K562 (cell line): ENCODE results near the gene IL3RA. TPM values are rescaled to one million over a fixed set of nuclear protein-coding genes. Genes with fewer than 3 reads are reported as not detected.

ENCODE experiments used
- ATAC-seq: fragments of 200-7000 bp; cut with Tn5 transposase; 3 replicates; pipeline ENCODE4 v1.9.1; 2020; ENCODE audit warnings: moderate library complexity
- BruUV-seq: library from RNA; stranded (reverse); fragments of 400-500 nt; replicated peaks from 2 replicates; lab custom pipeline; 2021; lab: Mats Ljungman, UMichigan
- CTCF ChIA-PET: fragments of 300-600 bp; formaldehyde crosslinking; extraction: SDS; loops from one replicate; lab custom pipeline; 2021; ENCODE audit warnings: low intra/inter-chr PET ratio; lab: Yijun Ruan, JAX
- POLR2A ChIA-PET: fragments of 300-600, 350-650 bp; sonication (Branson Sonifier 250); formaldehyde crosslinking; extraction: SDS; loops from one replicate; lab custom pipeline; 2021; ENCODE audit warnings: antibody characterized with exemption, inconsistent platforms; lab: Yijun Ruan, JAX
- DNase-seq, 4 experiments: peaks; one replicate each; pipeline versions ENCODE4 v3.0.0 to v3.0.0-alpha.2; 2011 to 2018; ENCODE audit warnings: low spot score in 3 of 4, mixed read lengths in 3 of 4; ENCODE audit errors: extremely low read depth in 1 of 4
- FAIRE-seq: peaks from 2 replicates; lab custom pipeline; 2011; peaks lifted over from hg19 to GRCh38; lab: Jason Lieb, UNC
- H2AFZ ChIP-seq: 2 replicates; pipeline ENCODE4 v1.6.0; 2011; ENCODE audit warnings: low read depth, low read length, control low read depth, inconsistent platforms
- H3K27ac ChIP-seq: fragments of 200-600 bp; 3 replicates; pipeline ENCODE4 v1.8.0; 2011; ENCODE audit warnings: low read depth, mild to moderate bottlenecking, control low read depth, inconsistent platforms, low read length, moderate library complexity, mixed read lengths; ENCODE audit errors: extremely low read depth
- H3K27me3 ChIP-seq, 2 experiments: fragments of 300-600 bp in 1 of 2; 2 replicates in 1 of 2; 3 replicates in 1 of 2; pipeline versions ENCODE4 v1.6.0 to v1.8.0; 2011; ENCODE audit warnings: inconsistent platforms in 2 of 2, low read length in 2 of 2, mild to moderate bottlenecking in 1 of 2, mixed read lengths in 1 of 2, moderate library complexity in 1 of 2; ENCODE audit not compliant: control insufficient read depth in 2 of 2, insufficient read depth in 2 of 2
- H3K36me3 ChIP-seq: fragments of 300-600 bp; 3 replicates; pipeline ENCODE4 v1.8.0; 2011; ENCODE audit warnings: mild to moderate bottlenecking, low read length, inconsistent platforms; ENCODE audit not compliant: control insufficient read depth, insufficient read depth
- H3K4me1 ChIP-seq, 2 experiments: fragments of 200-600 bp in 1 of 2; replicated peaks in 1 of 2; 2 replicates in 1 of 2; 3 replicates in 1 of 2; pipeline versions ENCODE4 v1.5.1 to v1.8.0; 2011; ENCODE audit warnings: inconsistent platforms in 2 of 2, low read length in 2 of 2, mild to moderate bottlenecking in 1 of 2, mixed read lengths in 1 of 2, moderate library complexity in 1 of 2; ENCODE audit not compliant: control insufficient read depth in 2 of 2, insufficient read depth in 2 of 2
- H3K4me2 ChIP-seq: 2 replicates; pipeline ENCODE4 v1.6.1; 2011; ENCODE audit warnings: low read length, control low read depth, inconsistent platforms, mixed read lengths; ENCODE audit not compliant: insufficient read depth
- H3K4me3 ChIP-seq: fragments of 200-600 bp; sonication (generic), shearing (Covaris generic); 2 replicates; pipeline ENCODE4 v1.5.1; 2016; ENCODE audit warnings: control low read depth, inconsistent platforms
- H3K79me2 ChIP-seq: fragments of 200-600 bp; 3 replicates; pipeline ENCODE4 v1.8.0; 2011; ENCODE audit warnings: low read length, inconsistent platforms; ENCODE audit not compliant: control insufficient read depth, insufficient read depth
- H3K9ac ChIP-seq, 2 experiments: 2 replicates each; pipeline versions ENCODE4 v1.6.0 to v1.6.1; 2011; ENCODE audit warnings: low read depth in 2 of 2, low read length in 2 of 2, control low read depth in 1 of 2, inconsistent platforms in 1 of 2, mild to moderate bottlenecking in 1 of 2, mixed read lengths in 1 of 2; ENCODE audit not compliant: insufficient read depth in 1 of 2
- H3K9me1 ChIP-seq: one replicate; pipeline ENCODE4 v1.6.0; 2011; ENCODE audit warnings: inconsistent platforms, mild to moderate bottlenecking, low read length, moderate library complexity; ENCODE audit not compliant: control insufficient read depth, insufficient read depth
- H3K9me3 ChIP-seq: replicated peaks from 2 replicates; pipeline ENCODE4 v1.5.1; 2011; ENCODE audit warnings: low read depth, low read length, inconsistent platforms; ENCODE audit not compliant: control insufficient read depth, insufficient read depth
- H4K20me1 ChIP-seq: replicated peaks from 2 replicates; pipeline ENCODE4 v1.6.1; 2011; ENCODE audit warnings: low read length, inconsistent platforms, mixed read lengths; ENCODE audit not compliant: control insufficient read depth, insufficient read depth
- ARHGAP35 ChIP-seq: fragments of 450-650 bp; IDR thresholded peaks from 2 replicates; pipeline ENCODE4 v1.6.1; 2018; ENCODE audit not compliant: partially characterized antibody
- BDP1 ChIP-seq: IDR thresholded peaks from 3 replicates; pipeline ENCODE4 v1.6.1; 2011; ENCODE audit not compliant: insufficient read length, insufficient read depth
- CCAR2 ChIP-seq: fragments of 200-400 bp; formaldehyde crosslinking; IDR thresholded peaks from 2 replicates; pipeline ENCODE4 v1.6.1; 2017; ENCODE audit warnings: mild to moderate bottlenecking, low read depth, low read length
- EP400 ChIP-seq: fragments of 450-650 bp; IDR thresholded peaks from 2 replicates; pipeline ENCODE4 v1.6.1; 2017; ENCODE audit warnings: antibody characterized with exemption, mild to moderate bottlenecking, moderate library complexity
- SIX5 ChIP-seq, 2 experiments: IDR thresholded peaks; 2 replicates each; pipeline ENCODE4 v1.6.1; 2011; ENCODE audit warnings: low read length in 2 of 2, borderline replicate concordance in 1 of 2, low read depth in 1 of 2, mild to moderate bottlenecking in 1 of 2, moderate library complexity in 1 of 2; ENCODE audit not compliant: insufficient read depth in 1 of 2
- SMAD1 ChIP-seq: fragments of 150-350 bp; IDR thresholded peaks from 2 replicates; pipeline ENCODE4 v1.6.1; 2014; ENCODE audit warnings: low read length, low read depth; ENCODE audit not compliant: partially characterized antibody
- THAP7 ChIP-seq: fragments of 250-450 bp; sonication (Bioruptor Pico); IDR thresholded peaks from 2 replicates; pipeline ENCODE4 v1.5.0; 2021
- ZBTB43 ChIP-seq: sonication (generic); formaldehyde crosslinking; IDR thresholded peaks from 2 replicates; pipeline ENCODE4 v1.8.0; 2023; ENCODE audit warnings: mild to moderate bottlenecking, missing genetic modification reagents
- ZNF282 ChIP-seq: sonication (generic); formaldehyde crosslinking; IDR thresholded peaks from 2 replicates; pipeline ENCODE4 v1.8.1; 2023; ENCODE audit warnings: missing genetic modification reagents
- WGBS: fragments of 100-300 bp; shearing (Covaris generic); methylation state at CpG from one replicate; pipeline ENCODE4 v1.1.6; 2016; ENCODE audit warnings: low coverage, mixed read lengths; ENCODE audit not compliant: insufficient coverage; ENCODE audit errors: missing lambda C conversion rate; 5-methylcytosine and 5-hydroxymethylcytosine counted together
- in situ Hi-C: fragments of 300-500 bp; cut with MboI; formaldehyde crosslinking; loops from 4 replicates; pipeline ENCODE4 v1.15.0; 2018; ENCODE audit warnings: inconsistent platforms, mixed read lengths
- intact Hi-C: fragments of 100-400 bp; cut with micrococcal nuclease; formaldehyde crosslinking; loops from 2 replicates; pipeline ENCODE4 v1.14.2; 2022
- polyA plus RNA-seq, 8 experiments: library from polyadenylated mRNA; depleted of rRNA in 4 of 8; stranded (reverse) in 5 of 8; unstranded in 3 of 8; fragments of >200 nt; fragmentation: Nextera tagmentation in 2 of 8; fragmentation: Illumina TruSeq in 1 of 8; extraction: Ambion mirVana in 2 of 8; extraction: Trizol in 1 of 8; gene quantifications; 2 replicates each; pipeline versions ENCODE4 v1.2.1 to v1.2.3, GENCODE V29; 2011 to 2014; ENCODE audit warnings: inconsistent platforms in 1 of 8, missing spikeins in 1 of 8
- total RNA-seq, 7 experiments: library from RNA; depleted of rRNA in 6 of 7; stranded (reverse); fragments of >200 nt in 6 of 7; fragmentation: Illumina TruSeq in 2 of 7; extraction: Trizol in 2 of 7; gene quantifications; 2 replicates each; pipeline versions ENCODE4 v1.2.1 to v1.2.3, GENCODE V29; 2011 to 2021; ENCODE audit warnings: low replicate concordance in 1 of 7

IL3RA gene
- total and polyA plus RNA-seq, 9 of the 15 experiments (the other 6 are each of a cell fraction or from before 2014, with no cell fraction given) = not detected

GRCh38 chrX:1305411-1305810 lies 31.2 kb upstream of the IL3RA start:
- H3K4me3 ChIP-seq = no peak overlapping the region
- no TSS peak for BruUV-seq
- no peak for ATAC-seq
- no peaks in the 10 kb centered on the region for H3K79me2 ChIP-seq
- no peaks in the 10 kb centered on the region for H3K9me3 ChIP-seq
- no peaks in the 10 kb centered on the region for H3K36me3 ChIP-seq
- in situ Hi-C loops = loop anchor here (25.0 kb wide), 1 partner anchor 832 kb away; no protein-coding TSS in a partner anchor
- DNase-seq = no peak
- ChIA-PET POLR2A (no interaction called here), CTCF (no interaction called here)
- TF ChIP-seq CCAR2 = no peak
- TF ChIP-seq THAP7 (CRISPR knock-in tag) = no peak
- TF ChIP-seq ZNF282 = no peak
- no peak for TF ChIP-seq EP400
- no peak for TF ChIP-seq ARHGAP35
- no peak for TF ChIP-seq BDP1
- TF ChIP-seq SMAD1 = no peak
- TF ChIP-seq SIX5 (IDR thresholded peaks at IDR 0.05; ENCODE audit: borderline replicate concordance in 1 of 2, insufficient read depth in 1 of 2, low read depth in 1 of 2, low read length in 2 of 2) = no peak
- TF ChIP-seq ZBTB43 (CRISPR knock-in tag) = no peak
- intact Hi-C loops = no loop called here
- H4K20me1 ChIP-seq = no peaks in the 10 kb centered on the region
- H3K4me1 ChIP-seq = no peaks in the 10 kb centered on the region
- 7% methylated on average over 12 of the region's 14 CpGs for WGBS
- no peak for FAIRE-seq
- H3K4me2 ChIP-seq = no peak overlapping the region
- H3K27me3 ChIP-seq = peaks cover 4 to 20% of the 10 kb centered on the region in 2 experiments; a peak in 4 of 5 replicates
- H3K9ac ChIP-seq = no peak overlapping the region
- no peak overlapping the region for H2AFZ ChIP-seq
- no peaks in the 10 kb centered on the region for H3K9me1 ChIP-seq
- no peak overlapping the region for H3K27ac ChIP-seq
